SK-N-SH treated with all-trans-retinoic acid at 6 μM for 48 hours (cell line): Measurements from ENCODE around the gene FKBP2.
A peak's percentile ranks its signal among the peaks of the same experiment; 100 is the strongest.

Source experiments
- ATAC-seq: fragments of 200-7000 bp; cut with Tn5 transposase; 3 replicates; pipeline ENCODE4 v1.9.1; 2020; ENCODE audit warnings: mild to moderate bottlenecking, moderate library complexity
- BACH2 ChIP-seq: fragments of 250-450 bp; sonication (Bioruptor Pico); IDR thresholded peaks from 2 replicates; pipeline ENCODE4 v1.9.0; 2021; ENCODE audit warnings: mild to moderate bottlenecking, borderline replicate concordance
- CSDC2 ChIP-seq: fragments of 250-450 bp; sonication (Bioruptor Pico); IDR thresholded peaks from 2 replicates; pipeline ENCODE4 v1.5.0; 2020; ENCODE audit warnings: mild to moderate bottlenecking, moderate library complexity
- ESRRG ChIP-seq: fragments of 250-450 bp; sonication (Bioruptor Pico); IDR thresholded peaks from 2 replicates; pipeline ENCODE4 v1.6.1; 2021; ENCODE audit warnings: mild to moderate bottlenecking
- GLIS3 ChIP-seq: fragments of 250-450 bp; sonication (Bioruptor Pico); IDR thresholded peaks from 2 replicates; pipeline ENCODE4 v1.5.0; 2020; ENCODE audit warnings: mild to moderate bottlenecking, moderate library complexity
- ISL1 ChIP-seq: fragments of 250-450 bp; sonication (Bioruptor Pico); IDR thresholded peaks from 2 replicates; pipeline ENCODE4 v2.1.2; 2022; ENCODE audit warnings: mild to moderate bottlenecking, moderate library complexity
- OSR1 ChIP-seq: fragments of 250-450 bp; sonication (Bioruptor Pico); IDR thresholded peaks from 2 replicates; pipeline ENCODE4 v1.8.0; 2022; ENCODE audit warnings: moderate library complexity, mild to moderate bottlenecking, inconsistent platforms
- PPARA ChIP-seq: fragments of 250-450 bp; sonication (Bioruptor Pico); IDR thresholded peaks from 2 replicates; pipeline ENCODE4 v1.5.0; 2020; ENCODE audit warnings: mild to moderate bottlenecking, borderline replicate concordance
- SNAI2 ChIP-seq: fragments of 250-450 bp; sonication (Bioruptor Pico); IDR thresholded peaks from 2 replicates; pipeline ENCODE4 v1.5.0; 2020; ENCODE audit warnings: mild to moderate bottlenecking, moderate library complexity
- TCF4 ChIP-seq: fragments of 250-450 bp; sonication (Bioruptor Pico); IDR thresholded peaks from 2 replicates; pipeline ENCODE4 v1.8.0; 2021; ENCODE audit warnings: mild to moderate bottlenecking, moderate library complexity, borderline replicate concordance
- TOX ChIP-seq: fragments of 250-450 bp; sonication (Bioruptor Pico); IDR thresholded peaks from 2 replicates; pipeline ENCODE4 v1.8.0; 2021; ENCODE audit warnings: mild to moderate bottlenecking, moderate library complexity, borderline replicate concordance
- ZC3H10 ChIP-seq: fragments of 250-450 bp; sonication (Bioruptor Pico); IDR thresholded peaks from 2 replicates; pipeline ENCODE4 v1.5.1; 2021; ENCODE audit warnings: mild to moderate bottlenecking, moderate library complexity
- ZFP3 ChIP-seq: fragments of 250-450 bp; sonication (Bioruptor Pico); IDR thresholded peaks from 2 replicates; pipeline ENCODE4 v1.5.0; 2020; ENCODE audit warnings: mild to moderate bottlenecking, moderate library complexity
- ZFP30 ChIP-seq: fragments of 450-650 bp; formaldehyde crosslinking; IDR thresholded peaks from 2 replicates; pipeline ENCODE4 v1.5.0; 2022; ENCODE audit warnings: mild to moderate bottlenecking, moderate library complexity
- ZNF565 ChIP-seq: fragments of 450-650 bp; formaldehyde crosslinking; conservative IDR thresholded peaks from 2 replicates; pipeline ENCODE4 v1.5.0; 2020; ENCODE audit warnings: low read depth, mild to moderate bottlenecking, moderate library complexity
- ZNF70 ChIP-seq: fragments of 450-650 bp; formaldehyde crosslinking; IDR thresholded peaks from 2 replicates; pipeline ENCODE4 v1.5.0; 2020; ENCODE audit warnings: mild to moderate bottlenecking, moderate library complexity
- ZNF8 ChIP-seq: fragments of 450-650 bp; formaldehyde crosslinking; IDR thresholded peaks from 2 replicates; pipeline ENCODE4 v1.5.0; 2020; ENCODE audit warnings: mild to moderate bottlenecking, moderate library complexity
- TF ChIP-seq, protein P1 (sequence below): fragments of 250-450 bp; sonication (Bioruptor Pico); IDR thresholded peaks from 2 replicates; pipeline ENCODE4 v1.5.1; 2020; ENCODE audit warnings: low read depth, mild to moderate bottlenecking, moderate library complexity
- TF ChIP-seq, protein P2 (sequence below): fragments of 250-450 bp; sonication (Bioruptor Pico); IDR thresholded peaks from 2 replicates; pipeline ENCODE4 v1.5.0; 2020; ENCODE audit warnings: mild to moderate bottlenecking, moderate library complexity
- TF ChIP-seq, protein P3 (sequence below): fragments of 250-450 bp; sonication (Bioruptor Pico); IDR thresholded peaks from 2 replicates; pipeline ENCODE4 v1.8.0; 2020; ENCODE audit warnings: mild to moderate bottlenecking, moderate library complexity, borderline replicate concordance
- TF ChIP-seq, protein P4 (sequence below): fragments of 250-450 bp; sonication (Bioruptor Pico); IDR thresholded peaks from 2 replicates; pipeline ENCODE4 v1.8.0; 2021; ENCODE audit warnings: low read depth, mild to moderate bottlenecking, moderate library complexity, borderline replicate concordance

FKBP2 gene

DNA sequence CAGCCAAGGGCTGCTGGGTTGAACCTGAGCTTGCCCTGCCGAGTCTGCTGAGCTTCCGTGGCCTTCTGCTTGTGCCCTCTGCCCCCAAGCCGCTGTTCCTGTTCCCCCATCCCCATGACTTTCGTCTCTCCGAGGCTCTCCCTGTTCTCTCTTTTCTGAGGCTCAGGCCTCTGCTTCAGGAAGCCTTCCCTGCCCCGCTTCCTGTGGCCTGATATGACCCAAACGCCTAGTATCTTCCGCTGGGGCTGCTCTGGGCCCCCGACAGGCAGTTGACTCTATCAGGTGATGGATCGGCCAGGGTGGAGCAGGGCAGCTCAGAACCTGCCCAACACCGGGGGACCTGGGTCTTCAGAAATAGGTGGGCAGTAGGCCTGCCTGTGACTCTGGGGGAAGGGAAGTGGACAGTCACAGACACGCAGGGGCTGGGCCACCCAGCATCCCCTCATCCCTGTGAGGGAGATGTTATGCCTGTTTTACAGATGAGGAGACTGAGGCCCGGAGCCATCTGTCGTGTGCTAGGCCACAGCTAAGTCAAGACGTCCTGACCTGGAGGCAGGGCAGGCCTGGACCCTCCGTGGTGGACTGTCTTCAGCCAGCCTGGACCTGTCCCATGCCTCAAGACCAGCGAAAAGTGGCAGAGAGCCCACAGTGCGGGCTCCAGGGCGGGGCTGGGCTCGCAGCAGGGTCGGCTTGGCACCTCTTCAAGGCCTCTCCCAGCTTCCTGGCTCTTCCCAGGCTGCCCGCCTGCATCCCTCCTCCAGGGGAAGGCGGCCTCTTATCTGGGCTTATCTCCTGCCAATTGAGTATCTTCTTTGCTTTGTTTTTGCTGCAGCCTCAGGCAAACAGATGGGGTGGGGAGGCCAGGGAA is 27.4 kb downstream of the FKBP2 start:
- no peak for TF ChIP-seq ISL1
- TF ChIP-seq ZC3H10 (CRISPR knock-in tag) = no peak
- TF ChIP-seq GLIS3 (CRISPR knock-in tag) = no peak
- TF ChIP-seq ZFP3 = 0 out of 2 replicates have a peak, but pooled peaks have one; percentile 29
- TF ChIP-seq, protein P1, sequence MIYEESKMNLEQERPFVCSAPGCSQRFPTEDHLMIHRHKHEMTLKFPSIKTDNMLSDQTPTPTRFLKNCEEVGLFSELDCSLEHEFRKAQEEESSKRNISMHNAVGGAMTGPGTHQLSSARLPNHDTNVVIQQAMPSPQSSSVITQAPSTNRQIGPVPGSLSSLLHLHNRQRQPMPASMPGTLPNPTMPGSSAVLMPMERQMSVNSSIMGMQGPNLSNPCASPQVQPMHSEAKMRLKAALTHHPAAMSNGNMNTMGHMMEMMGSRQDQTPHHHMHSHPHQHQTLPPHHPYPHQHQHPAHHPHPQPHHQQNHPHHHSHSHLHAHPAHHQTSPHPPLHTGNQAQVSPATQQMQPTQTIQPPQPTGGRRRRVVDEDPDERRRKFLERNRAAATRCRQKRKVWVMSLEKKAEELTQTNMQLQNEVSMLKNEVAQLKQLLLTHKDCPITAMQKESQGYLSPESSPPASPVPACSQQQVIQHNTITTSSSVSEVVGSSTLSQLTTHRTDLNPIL = no peak
- 0 out of 2 replicates have a peak, but pooled peaks have one; percentile 14 for TF ChIP-seq CSDC2
- no peak for TF ChIP-seq ZFP30 (CRISPR knock-in tag)
- 0 out of 2 replicates have a peak, but pooled peaks have one; percentile 19 for TF ChIP-seq PPARA (CRISPR knock-in tag)
- TF ChIP-seq ZNF70 (CRISPR knock-in tag) = no peak
- TF ChIP-seq ZNF565 = no peak
- TF ChIP-seq SNAI2 (CRISPR knock-in tag) = no peak
- TF ChIP-seq BACH2 = no peak
- no peak for TF ChIP-seq ESRRG (CRISPR knock-in tag)
- TF ChIP-seq, protein P2, sequence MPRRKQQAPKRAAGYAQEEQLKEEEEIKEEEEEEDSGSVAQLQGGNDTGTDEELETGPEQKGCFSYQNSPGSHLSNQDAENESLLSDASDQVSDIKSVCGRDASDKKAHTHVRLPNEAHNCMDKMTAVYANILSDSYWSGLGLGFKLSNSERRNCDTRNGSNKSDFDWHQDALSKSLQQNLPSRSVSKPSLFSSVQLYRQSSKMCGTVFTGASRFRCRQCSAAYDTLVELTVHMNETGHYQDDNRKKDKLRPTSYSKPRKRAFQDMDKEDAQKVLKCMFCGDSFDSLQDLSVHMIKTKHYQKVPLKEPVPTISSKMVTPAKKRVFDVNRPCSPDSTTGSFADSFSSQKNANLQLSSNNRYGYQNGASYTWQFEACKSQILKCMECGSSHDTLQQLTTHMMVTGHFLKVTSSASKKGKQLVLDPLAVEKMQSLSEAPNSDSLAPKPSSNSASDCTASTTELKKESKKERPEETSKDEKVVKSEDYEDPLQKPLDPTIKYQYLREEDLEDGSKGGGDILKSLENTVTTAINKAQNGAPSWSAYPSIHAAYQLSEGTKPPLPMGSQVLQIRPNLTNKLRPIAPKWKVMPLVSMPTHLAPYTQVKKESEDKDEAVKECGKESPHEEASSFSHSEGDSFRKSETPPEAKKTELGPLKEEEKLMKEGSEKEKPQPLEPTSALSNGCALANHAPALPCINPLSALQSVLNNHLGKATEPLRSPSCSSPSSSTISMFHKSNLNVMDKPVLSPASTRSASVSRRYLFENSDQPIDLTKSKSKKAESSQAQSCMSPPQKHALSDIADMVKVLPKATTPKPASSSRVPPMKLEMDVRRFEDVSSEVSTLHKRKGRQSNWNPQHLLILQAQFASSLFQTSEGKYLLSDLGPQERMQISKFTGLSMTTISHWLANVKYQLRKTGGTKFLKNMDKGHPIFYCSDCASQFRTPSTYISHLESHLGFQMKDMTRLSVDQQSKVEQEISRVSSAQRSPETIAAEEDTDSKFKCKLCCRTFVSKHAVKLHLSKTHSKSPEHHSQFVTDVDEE (CRISPR knock-in tag) = no peak
- TF ChIP-seq TCF4 (CRISPR knock-in tag) = 0 out of 2 replicates have a peak, but pooled peaks have one; percentile 40
- TF ChIP-seq, protein P3, sequence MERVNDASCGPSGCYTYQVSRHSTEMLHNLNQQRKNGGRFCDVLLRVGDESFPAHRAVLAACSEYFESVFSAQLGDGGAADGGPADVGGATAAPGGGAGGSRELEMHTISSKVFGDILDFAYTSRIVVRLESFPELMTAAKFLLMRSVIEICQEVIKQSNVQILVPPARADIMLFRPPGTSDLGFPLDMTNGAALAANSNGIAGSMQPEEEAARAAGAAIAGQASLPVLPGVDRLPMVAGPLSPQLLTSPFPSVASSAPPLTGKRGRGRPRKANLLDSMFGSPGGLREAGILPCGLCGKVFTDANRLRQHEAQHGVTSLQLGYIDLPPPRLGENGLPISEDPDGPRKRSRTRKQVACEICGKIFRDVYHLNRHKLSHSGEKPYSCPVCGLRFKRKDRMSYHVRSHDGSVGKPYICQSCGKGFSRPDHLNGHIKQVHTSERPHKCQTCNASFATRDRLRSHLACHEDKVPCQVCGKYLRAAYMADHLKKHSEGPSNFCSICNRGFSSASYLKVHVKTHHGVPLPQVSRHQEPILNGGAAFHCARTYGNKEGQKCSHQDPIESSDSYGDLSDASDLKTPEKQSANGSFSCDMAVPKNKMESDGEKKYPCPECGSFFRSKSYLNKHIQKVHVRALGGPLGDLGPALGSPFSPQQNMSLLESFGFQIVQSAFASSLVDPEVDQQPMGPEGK (CRISPR knock-in tag) = no peak
- no peak for TF ChIP-seq TOX (CRISPR knock-in tag)
- TF ChIP-seq OSR1 = no peak
- ATAC-seq = peak; percentile 7

DNA sequence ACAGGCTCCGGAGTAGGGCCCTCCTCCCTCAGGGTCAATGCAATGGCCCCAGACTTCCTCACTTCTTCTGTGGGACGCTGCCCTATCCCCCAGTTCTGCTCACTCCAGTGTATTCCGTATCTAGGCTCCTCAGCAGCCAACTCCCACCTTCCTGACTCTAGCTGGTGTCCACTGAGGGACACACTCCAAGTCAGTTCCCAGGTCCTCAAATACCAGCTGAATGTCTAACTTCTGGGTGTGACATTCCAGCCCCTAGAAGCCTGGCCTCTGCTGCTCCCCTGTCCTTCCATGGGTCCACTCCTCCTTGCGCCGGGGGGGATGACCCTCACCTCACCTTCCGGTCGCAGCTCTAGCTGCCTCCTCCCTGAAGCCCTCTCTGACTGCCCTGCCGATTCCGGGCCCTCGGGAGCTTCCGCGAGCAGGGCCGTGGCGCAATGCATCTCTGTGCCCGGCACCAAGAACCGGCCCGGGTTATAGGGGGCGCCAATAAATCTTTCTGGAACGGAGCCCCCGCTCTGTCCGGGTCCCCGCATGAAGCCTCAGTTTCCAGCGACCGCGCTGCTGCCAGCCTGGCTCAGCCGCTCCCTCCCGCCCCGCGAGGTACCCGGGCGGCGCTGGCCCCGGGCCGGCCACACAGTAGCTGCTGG is 28.1 kb downstream of the FKBP2 start:
- peak; percentile 8 for ATAC-seq
- no peak; the same call in 1 of the 2 replicates for TF ChIP-seq ZNF70 (CRISPR knock-in tag)
- TF ChIP-seq, protein P3 (CRISPR knock-in tag) = peak; percentile 60
- no peak for TF ChIP-seq ZNF565
- TF ChIP-seq OSR1 = no peak
- no peak for TF ChIP-seq PPARA (CRISPR knock-in tag)
- no peak for TF ChIP-seq TCF4 (CRISPR knock-in tag)
- TF ChIP-seq, protein P4, sequence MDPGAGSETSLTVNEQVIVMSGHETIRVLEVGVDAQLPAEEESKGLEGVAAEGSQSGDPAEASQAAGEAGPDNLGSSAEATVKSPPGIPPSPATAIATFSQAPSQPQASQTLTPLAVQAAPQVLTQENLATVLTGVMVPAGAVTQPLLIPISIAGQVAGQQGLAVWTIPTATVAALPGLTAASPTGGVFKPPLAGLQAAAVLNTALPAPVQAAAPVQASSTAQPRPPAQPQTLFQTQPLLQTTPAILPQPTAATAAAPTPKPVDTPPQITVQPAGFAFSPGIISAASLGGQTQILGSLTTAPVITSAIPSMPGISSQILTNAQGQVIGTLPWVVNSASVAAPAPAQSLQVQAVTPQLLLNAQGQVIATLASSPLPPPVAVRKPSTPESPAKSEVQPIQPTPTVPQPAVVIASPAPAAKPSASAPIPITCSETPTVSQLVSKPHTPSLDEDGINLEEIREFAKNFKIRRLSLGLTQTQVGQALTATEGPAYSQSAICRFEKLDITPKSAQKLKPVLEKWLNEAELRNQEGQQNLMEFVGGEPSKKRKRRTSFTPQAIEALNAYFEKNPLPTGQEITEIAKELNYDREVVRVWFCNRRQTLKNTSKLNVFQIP (CRISPR knock-in tag) = no peak
- TF ChIP-seq ZNF8 (CRISPR knock-in tag) = no peak
